GM18507 (cell line): ENCODE data around the gene LOC101059915.
"Not testable (repeated sequence)": the region's sequence is repeated elsewhere in the genome, so short reads cannot be mapped to it uniquely, and the experiment has no call there.

ENCODE experiments used
- DNase-seq: peaks from one replicate; pipeline ENCODE4 v3.0.0; 2011; ENCODE audit warnings: low read depth; ENCODE audit not compliant: insufficient read length; ENCODE audit errors: extremely low spot score
- FAIRE-seq: peaks from 2 replicates; lab custom pipeline; 2011; peaks lifted over from hg19 to GRCh38; lab: Jason Lieb, UNC

The LOC101059915 gene

GRCh38 chrX:71720289-71720886 lies 53.0 kb downstream of the LOC101059915 start:
- DNase-seq, FAIRE-seq: not testable (repeated sequence)
